Thyroid gland (tissue), 4 donors: Measurements from ENCODE around the gene BAZ1B.

Experiments
- CTCF ChIP-seq, 6 experiments: fragments of 200-600 bp in 3 of 6; fragments of 450-650 bp in 3 of 6; sonication (generic) in 3 of 6; IDR thresholded peaks; one replicate each; pipeline ENCODE4 v1.5.1; 2016 to 2019; ENCODE audit warnings: antibody characterized with exemption in 6 of 6, mild to moderate bottlenecking in 2 of 6, inconsistent platforms in 1 of 6, moderate library complexity in 1 of 6
- POLR2A ChIP-seq, 2 donors: fragments of 450-650 bp; IDR thresholded peaks; one replicate each; pipeline ENCODE4 v1.6.1; 2017; ENCODE audit warnings: antibody characterized with exemption in 2 of 2, mild to moderate bottlenecking in 2 of 2, moderate library complexity in 1 of 2

- TF ChIP-seq CTCF (IDR thresholded peaks at IDR 0.05): no peak
- TF ChIP-seq POLR2A (IDR thresholded peaks at IDR 0.05): no peak
These were observed 32.1 kb downstream of the BAZ1B start for GRCh38 chr7:73489976-73490375.
